Measurements from ENCODE around the gene PYHIN1. TPM values are rescaled to one million over a fixed set of nuclear protein-coding genes. Genes with fewer than 3 reads are reported as not detected.

Gene PYHIN1
- polyA plus RNA-seq, 1 donor (not counting 4 experiments of a cell fraction or from before 2014, with no cell fraction given), result 0.37 TPM

- peaks cover 38% of the 10 kb centered on the region for H3K79me2 ChIP-seq (ENCODE audit: control insufficient read depth, insufficient read depth, low read length)
- H3K9me3 ChIP-seq (ENCODE audit: control insufficient read depth, low read depth, low read length), result no peaks in the 10 kb centered on the region
- dilution Hi-C loops (cut with MboI; ENCODE audit: extremely low pct_ligation_motif_present, low sequenced_read_pairs), result no loop called here
- H3K27ac ChIP-seq (ENCODE audit: control insufficient read depth, insufficient read depth, low read length), result peak overlapping the region; percentile 96
- H3K4me1 ChIP-seq (ENCODE audit: control insufficient read depth, extremely low read depth, insufficient read depth, low read length), result peaks cover 23% of the 10 kb centered on the region
- H3K4me3 ChIP-seq (ENCODE audit: control insufficient read depth in 2 of 3, extremely low read depth in 1 of 3, insufficient read depth in 2 of 3, low read depth in 1 of 3, low read length in 3 of 3), result no peak overlapping the region
- FAIRE-seq, result peak; percentile 80
- TF ChIP-seq CTCF (optimal IDR thresholded peaks at IDR 0.05 in 1 of 3, IDR thresholded peaks at IDR 0.05 in 1 of 3, conservative IDR thresholded peaks at IDR 0.05 in 1 of 3; ENCODE audit: extremely low read depth in 1 of 3, insufficient read depth in 2 of 3, low read length in 3 of 3) (no peak), EZH2 (IDR thresholded peaks at IDR 0.05; ENCODE audit: low read length) (no peak)
- H3K4me2 ChIP-seq (ENCODE audit: control insufficient read depth, extremely low read depth, insufficient read depth, low read depth, low read length), result peak overlapping the region; percentile 74
- peak overlapping the region; percentile 38 for H2AFZ ChIP-seq (ENCODE audit: control insufficient read depth, low read length)
- no peaks in the 10 kb centered on the region for H3K27me3 ChIP-seq (ENCODE audit: control insufficient read depth, extremely low read depth, insufficient read depth, low read length)
- no peaks in the 10 kb centered on the region for H3K36me3 ChIP-seq (ENCODE audit: control insufficient read depth in 2 of 2, extremely low read depth in 1 of 2, insufficient read depth in 2 of 2, low read length in 2 of 2)
- no peaks in the 10 kb centered on the region for H4K20me1 ChIP-seq (ENCODE audit: control insufficient read depth, extremely low read depth, insufficient read depth, low read length)
- H3K9me1 ChIP-seq (ENCODE audit: control insufficient read depth, extremely low read depth, insufficient read depth, low read length), result no peaks in the 10 kb centered on the region
- no peak for DNase-seq (ENCODE audit: low read depth, low spot score)
- no peak overlapping the region for H3K9ac ChIP-seq (ENCODE audit: control insufficient read depth, extremely low read depth, insufficient read depth, low read length)
These were observed 77.4 kb downstream of the PYHIN1 start for GRCh38 chr1:159008744-159009188.

GRCh38 chr1:159009287-159009686 is 77.9 kb downstream of the PYHIN1 start:
- H3K4me3 ChIP-seq (ENCODE audit: control insufficient read depth in 2 of 3, extremely low read depth in 1 of 3, insufficient read depth in 2 of 3, low read depth in 1 of 3, low read length in 3 of 3), result no peak overlapping the region
- H3K79me2 ChIP-seq (ENCODE audit: control insufficient read depth, insufficient read depth, low read length), result peaks cover 43% of the 10 kb centered on the region
- peak overlapping the region; percentile 74 for H3K4me2 ChIP-seq (ENCODE audit: control insufficient read depth, extremely low read depth, insufficient read depth, low read depth, low read length)
- H4K20me1 ChIP-seq (ENCODE audit: control insufficient read depth, extremely low read depth, insufficient read depth, low read length), result no peaks in the 10 kb centered on the region
- H2AFZ ChIP-seq (ENCODE audit: control insufficient read depth, low read length), result peak overlapping the region; percentile 38
- no peaks in the 10 kb centered on the region for H3K27me3 ChIP-seq (ENCODE audit: control insufficient read depth, extremely low read depth, insufficient read depth, low read length)
- no peaks in the 10 kb centered on the region for H3K9me1 ChIP-seq (ENCODE audit: control insufficient read depth, extremely low read depth, insufficient read depth, low read length)
- no peak for DNase-seq (ENCODE audit: low read depth, low spot score)
- H3K36me3 ChIP-seq (ENCODE audit: control insufficient read depth in 2 of 2, extremely low read depth in 1 of 2, insufficient read depth in 2 of 2, low read length in 2 of 2), result peaks cover 0 to 5% of the 10 kb centered on the region in 2 experiments
- dilution Hi-C loops (cut with MboI; ENCODE audit: extremely low pct_ligation_motif_present, low sequenced_read_pairs), result no loop called here
- TF ChIP-seq EZH2 (IDR thresholded peaks at IDR 0.05; ENCODE audit: low read length) (no peak), CTCF (optimal IDR thresholded peaks at IDR 0.05 in 1 of 3, IDR thresholded peaks at IDR 0.05 in 1 of 3, conservative IDR thresholded peaks at IDR 0.05 in 1 of 3; ENCODE audit: extremely low read depth in 1 of 3, insufficient read depth in 2 of 3, low read length in 3 of 3) (no peak)
- H3K27ac ChIP-seq (ENCODE audit: control insufficient read depth, insufficient read depth, low read length), result peak overlapping the region; percentile 96
- peak overlapping the region; percentile 93 for H3K9ac ChIP-seq (ENCODE audit: control insufficient read depth, extremely low read depth, insufficient read depth, low read length)
- FAIRE-seq, result no peak
- no peaks in the 10 kb centered on the region for H3K9me3 ChIP-seq (ENCODE audit: control insufficient read depth, low read depth, low read length)
- peaks cover 27% of the 10 kb centered on the region for H3K4me1 ChIP-seq (ENCODE audit: control insufficient read depth, extremely low read depth, insufficient read depth, low read length)

Measured in keratinocyte (primary cell).